Activated T-cell treated with anti-CD3 and anti-CD28 coated beads for 48 hours (primary cell): Measurements from ENCODE around the gene CNTNAP5.

Experiments used
- DNase-seq: peaks from one replicate; pipeline ENCODE4 v3.0.0-alpha.2; 2020; ENCODE audit warnings: low read depth

Gene CNTNAP5

GRCh38 chr2:124159166-124159565 is 134.1 kb downstream of the CNTNAP5 start:
- no peak for DNase-seq

GRCh38 chr2:124161542-124161941 is 136.5 kb downstream of the CNTNAP5 start:
- no peak for DNase-seq

DNA sequence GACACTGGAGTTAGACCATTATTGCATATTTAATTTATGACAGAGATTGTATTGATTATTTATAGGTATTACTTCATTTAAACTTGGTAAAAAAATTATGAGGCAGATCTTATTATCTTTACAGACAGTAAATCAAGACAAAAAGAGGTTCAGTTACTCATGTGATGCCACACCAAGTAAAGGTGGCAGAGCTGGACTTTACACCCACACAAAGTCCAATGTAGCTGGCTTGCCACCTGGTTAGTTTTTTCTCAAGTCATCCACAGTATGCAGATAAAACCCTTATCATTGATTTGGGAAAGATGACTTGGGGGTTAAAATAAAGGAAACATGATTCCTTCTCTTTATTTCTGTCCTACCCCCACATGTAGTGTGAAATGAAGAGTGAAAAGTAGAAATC is 137.2 kb downstream of the CNTNAP5 start:
- no peak for DNase-seq

DNA sequence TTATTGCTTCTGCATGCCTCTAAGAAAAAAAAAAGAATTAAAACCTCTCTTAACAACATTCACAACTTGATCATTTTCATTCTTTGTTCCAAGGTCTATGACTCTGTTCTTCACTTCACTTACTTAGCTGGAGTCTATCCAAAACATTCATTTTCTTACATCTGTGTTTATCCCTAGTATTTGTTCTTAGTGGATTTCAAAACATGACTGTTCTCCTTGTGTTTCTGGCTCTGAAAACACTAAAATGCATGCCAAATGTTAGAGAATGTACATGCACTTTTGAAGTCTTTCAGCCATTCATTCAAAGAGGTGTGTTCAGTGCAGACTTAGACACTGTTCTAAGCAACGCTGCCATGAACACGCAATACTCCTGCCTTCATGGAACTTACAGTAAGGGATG is 138.8 kb downstream of the CNTNAP5 start:
- no peak for DNase-seq

- no peak for DNase-seq
Measured at GRCh38 chr2:124165698-124166097, 140.6 kb downstream of the CNTNAP5 start.

DNA sequence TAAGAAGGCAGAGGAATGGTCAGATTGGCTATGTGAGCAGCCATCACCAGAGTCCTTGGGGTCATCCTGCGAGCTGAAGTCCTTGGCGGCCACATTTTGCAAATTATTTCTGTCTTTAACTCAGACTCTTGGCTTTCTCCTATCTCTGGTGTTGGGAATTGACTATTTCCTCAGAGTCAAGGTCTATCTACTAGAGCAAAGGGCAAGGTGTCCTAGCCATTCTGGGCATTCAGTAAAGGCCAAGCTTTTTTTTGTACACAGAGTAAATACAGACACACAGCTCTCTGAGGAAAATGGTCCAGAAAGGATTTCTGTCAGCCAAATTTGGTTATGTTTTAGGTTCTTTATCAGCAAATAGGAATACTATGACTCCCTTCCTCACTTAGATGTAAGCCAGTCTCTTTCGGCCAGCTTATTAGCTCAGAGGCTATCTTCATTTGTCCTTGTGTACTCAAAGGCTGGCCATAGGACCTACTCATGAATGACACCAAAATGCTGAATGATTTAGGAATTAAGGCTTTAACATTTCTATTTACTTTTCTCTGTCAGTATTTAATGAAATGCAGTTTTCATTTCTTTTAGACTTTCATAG is 146.5 kb downstream of the CNTNAP5 start:
- no peak for DNase-seq

- no peak for DNase-seq
Measured at GRCh38 chr2:124178719-124179118, 153.6 kb downstream of the CNTNAP5 start.

- DNase-seq, result no peak
Measured at GRCh38 chr2:124180635-124181034, 155.5 kb downstream of the CNTNAP5 start.

- no peak for DNase-seq
Measured at GRCh38 chr2:124186801-124187200, 161.7 kb downstream of the CNTNAP5 start.

DNA sequence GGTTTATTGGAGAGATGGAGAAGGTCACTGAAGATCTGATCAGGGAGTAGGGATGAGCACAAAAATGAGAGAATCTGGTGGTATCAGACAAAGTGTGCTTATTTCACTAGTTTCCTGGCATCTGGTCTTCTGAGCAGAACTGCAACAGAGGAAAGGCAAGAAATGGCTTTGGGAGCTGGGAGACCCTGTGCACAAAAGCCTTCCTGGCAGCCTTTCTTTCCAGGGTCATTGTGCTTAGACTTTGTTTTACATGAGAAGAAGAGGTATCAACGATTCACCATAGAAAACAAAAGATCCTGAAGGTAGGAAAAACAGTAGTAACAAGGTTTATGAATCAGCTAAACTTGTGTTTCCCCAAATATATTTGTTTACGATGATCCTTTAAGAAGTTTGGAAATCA is 162.9 kb downstream of the CNTNAP5 start:
- no peak for DNase-seq

DNA sequence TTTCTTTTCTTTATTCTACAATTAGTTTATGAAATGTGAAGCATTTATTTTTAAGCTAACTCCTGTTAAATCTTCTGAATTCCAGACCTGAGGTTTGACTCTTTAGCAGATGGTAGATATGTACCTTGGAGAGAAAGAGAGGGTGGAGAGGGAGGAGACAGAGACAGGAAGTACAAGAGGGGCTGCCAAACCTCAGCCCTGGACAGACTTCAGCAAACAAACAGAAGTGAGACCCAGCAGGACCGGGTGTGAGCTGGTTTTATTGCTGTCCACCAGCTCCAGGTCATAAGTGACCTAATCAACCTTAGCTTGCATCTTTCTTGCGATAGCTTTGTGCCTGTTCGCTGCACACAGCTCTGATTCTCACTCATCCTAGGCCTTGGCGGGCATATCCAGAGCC is 168.6 kb downstream of the CNTNAP5 start:
- no peak for DNase-seq

DNA sequence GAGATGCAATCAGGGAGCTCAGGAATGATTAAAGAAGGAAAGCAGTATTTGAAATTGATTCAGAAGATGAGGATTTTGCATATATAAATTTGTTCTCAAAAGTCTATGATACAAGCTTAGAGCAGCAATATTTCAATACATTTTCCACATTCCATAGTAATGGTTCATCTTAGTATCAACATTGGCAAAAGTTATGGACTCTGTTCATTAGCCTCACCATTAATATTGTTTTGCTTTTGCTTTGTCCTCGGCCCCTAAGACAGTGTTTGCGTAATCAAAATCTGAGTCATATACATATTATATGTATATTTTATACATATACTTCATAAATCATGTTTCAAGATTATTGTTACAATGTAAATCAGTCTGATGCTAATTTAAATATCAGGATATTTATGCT is 176.6 kb downstream of the CNTNAP5 start:
- DNase-seq, result no peak

- no peak for DNase-seq
Measured at GRCh38 chr2:124209441-124209840, 184.4 kb downstream of the CNTNAP5 start.

- no peak for DNase-seq
Measured at GRCh38 chr2:124211461-124211860, 186.4 kb downstream of the CNTNAP5 start.

DNA sequence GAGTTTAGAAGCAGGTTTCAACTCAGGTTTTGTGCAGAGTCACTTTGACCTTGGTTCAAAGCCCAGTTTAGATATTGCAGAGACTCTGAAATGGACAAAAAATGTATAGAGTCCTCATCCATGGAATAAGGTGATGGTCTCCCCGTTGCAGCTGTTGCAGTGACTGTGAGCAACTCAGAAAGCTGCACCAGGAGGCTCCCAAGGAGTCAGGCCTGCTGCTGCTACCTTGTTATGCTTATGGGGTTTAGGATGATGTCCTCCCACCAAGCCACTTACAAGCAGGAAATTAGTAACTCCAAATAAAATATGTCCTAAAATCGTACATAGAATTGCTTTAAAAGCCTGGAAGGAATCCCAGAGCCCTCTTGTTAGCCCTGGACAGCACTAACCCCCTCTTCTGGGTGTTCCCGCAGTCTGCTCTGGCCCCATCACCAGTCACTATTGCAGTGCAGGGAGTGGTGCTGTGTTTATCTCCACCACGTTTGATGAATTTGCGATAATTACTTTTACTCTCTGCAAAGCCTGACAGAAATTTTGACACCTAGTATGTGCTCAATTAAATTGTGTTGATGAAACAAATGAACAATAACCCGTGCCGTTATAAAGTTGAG is 189.0 kb downstream of the CNTNAP5 start:
- DNase-seq, result no peak

DNA sequence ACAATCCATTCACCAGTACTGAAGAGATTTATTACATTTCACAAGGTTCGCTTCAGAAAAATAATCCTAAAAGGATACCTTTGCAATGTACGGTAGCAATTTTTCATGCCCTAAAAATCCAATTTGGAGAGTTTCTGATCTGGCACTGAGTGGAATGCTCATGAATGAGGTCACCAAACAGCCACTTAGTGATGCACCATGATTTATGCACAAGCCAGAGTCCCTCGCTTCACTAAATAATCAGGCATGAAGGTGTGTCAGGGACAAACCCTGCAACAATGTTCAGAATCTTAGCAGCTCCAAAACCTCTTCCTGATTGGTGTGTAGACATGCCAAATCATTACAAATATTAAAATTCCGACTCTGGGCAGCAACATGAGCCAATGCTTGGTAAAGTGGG is 221.1 kb downstream of the CNTNAP5 start:
- no peak for DNase-seq

- no peak for DNase-seq
Measured at GRCh38 chr2:124248386-124248785, 223.3 kb downstream of the CNTNAP5 start.

GRCh38 chr2:124250433-124250832 is 225.3 kb downstream of the CNTNAP5 start:
- no peak for DNase-seq

- no peak for DNase-seq
Measured at GRCh38 chr2:124254621-124255020, 229.5 kb downstream of the CNTNAP5 start.

DNA sequence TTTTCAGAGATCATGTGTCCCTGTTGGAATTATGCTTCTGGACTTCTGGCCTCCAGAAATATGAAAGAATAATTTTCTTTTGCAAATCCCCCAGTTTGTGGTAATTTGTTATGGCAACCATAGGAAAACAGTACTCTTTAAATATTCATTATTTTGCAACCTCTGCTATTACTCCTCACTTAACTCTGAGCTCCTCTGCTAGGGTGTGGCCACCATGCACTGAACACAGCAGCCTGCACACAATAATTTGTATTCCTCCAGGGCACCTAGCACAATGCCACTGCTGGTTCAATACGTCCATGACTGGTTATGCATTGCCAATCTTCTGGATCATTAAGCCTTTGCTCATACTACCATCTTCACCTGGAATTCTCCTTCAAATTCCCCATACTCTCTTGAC is 232.0 kb downstream of the CNTNAP5 start:
- DNase-seq, result no peak

DNA sequence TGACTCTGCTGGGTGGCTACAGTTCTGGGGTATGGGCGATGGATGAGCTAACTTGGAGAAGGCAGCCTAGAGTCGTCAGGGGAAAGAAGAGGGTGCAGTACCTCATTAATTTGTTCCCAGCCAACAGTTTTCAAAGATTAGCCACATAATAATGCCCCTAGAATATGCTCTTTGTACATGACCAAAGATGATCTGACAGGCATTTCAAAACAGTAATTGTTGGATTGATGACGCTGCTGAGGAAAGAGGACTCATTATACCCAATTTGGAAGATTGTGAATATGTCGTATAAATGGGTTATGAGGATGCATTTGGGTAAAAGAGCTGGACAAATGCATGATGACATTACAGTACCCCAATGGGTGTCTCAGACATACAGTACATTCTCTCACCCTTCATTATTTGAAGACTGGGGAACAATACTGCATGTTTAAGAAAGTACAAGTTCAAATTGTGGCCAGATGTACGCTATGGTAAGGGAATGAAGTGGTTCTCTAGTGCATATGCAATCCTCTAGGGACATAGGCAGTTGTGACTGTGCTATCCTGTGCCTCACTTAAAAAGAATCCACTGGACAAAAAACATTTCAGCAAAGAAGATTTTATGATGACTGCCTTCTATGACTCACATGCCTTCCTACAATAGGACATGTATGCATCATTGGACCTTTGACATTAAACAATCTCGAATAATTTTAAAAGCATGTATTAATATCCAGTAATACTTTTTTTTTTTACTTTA is 233.2 kb downstream of the CNTNAP5 start:
- DNase-seq, result no peak

DNA sequence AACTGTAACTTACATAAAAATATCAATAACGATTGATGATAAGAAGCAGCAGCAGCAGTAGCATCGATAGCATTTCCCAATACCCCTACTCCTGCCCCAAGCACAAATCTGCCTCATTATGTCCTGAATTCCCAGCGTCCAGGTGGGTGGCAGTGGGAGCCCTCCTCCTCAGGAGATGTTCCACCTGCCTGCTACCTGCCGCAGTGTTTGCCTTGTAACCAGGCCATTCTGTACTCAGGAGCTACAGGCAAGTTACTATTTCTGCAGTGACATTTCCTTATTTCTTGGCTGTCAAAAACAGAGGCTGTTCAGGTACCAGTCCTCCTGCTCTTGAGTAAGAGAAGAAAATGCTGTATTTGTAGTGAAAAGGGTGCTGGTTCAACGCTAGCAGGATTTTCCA is 236.4 kb downstream of the CNTNAP5 start:
- no peak for DNase-seq

- no peak for DNase-seq
Measured at GRCh38 chr2:124264551-124265091, 239.5 kb downstream of the CNTNAP5 start.
